Measurements from ENCODE around the gene TECPR2.
"Not testable (repeated sequence)": the region's sequence is repeated elsewhere in the genome, so short reads cannot be mapped to it uniquely, and the experiment has no call there.

The TECPR2 gene

DNA sequence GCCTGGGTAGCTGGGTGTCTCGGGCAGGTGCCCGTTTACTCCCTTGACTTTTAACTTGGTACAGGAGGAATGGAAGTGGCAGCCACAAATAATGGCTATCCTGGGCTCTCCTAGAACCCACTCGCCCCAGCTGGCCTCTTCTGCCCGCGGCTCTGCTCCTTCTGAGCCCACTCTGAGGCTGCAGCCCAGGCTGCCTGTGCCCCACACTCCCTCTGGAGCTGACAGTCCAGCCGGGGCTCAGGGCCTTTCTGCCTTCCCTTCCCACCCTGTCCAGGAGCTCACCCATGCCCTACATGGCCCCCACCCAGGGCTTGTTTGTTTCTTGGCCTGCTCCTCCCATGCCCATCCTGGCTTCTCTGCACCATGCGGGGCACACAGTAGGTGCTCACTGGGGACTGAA, 27.6 kb upstream of the TECPR2 start:
- no peak for DNase-seq

GRCh38 chr14:102338724-102339123, 24.0 kb upstream of the TECPR2 start:
- no peak for DNase-seq

- no peak for DNase-seq
These were observed 21.2 kb upstream of the TECPR2 start for GRCh38 chr14:102341566-102341965.

- DNase-seq, result no peak
These were observed 20.5 kb upstream of the TECPR2 start for GRCh38 chr14:102342238-102342637.

DNA sequence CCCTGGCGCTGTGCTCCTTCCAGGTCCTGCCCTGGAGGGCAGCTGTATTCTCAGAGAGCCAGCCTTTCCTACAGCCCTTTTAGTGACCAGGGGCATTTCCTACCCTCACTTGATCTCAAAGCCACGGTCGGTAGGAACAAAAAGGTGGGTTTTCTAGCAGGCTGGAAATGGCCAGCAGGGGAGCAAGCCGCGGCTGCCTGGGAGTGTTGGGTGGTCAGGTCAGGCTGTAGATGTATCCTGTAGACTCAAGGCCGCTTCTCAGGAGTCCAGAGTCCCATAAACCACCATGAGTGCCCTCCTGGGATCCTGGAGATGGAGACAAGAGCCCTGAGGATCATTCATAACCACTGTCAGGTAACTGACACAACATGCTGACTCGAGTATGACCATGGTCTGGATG, 18.7 kb upstream of the TECPR2 start:
- DNase-seq, result no peak

DNA sequence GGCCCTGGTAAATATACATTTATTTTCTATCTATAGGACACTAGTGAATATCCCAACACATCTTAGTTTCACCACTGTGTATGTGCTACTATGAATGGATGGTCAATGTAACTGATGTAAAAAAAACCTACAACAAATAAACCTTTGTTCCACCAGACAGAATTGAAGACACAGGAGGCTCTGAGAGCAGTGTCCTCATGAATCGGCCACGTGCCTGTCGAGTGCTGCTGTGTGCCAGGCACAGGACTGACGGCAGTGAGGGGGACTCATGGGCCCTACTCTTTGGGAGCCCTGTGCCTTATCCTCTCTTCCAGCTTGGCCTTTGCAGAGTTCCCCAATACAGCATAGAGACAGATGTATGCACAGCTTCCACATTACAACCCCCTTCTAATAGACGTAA, 18.3 kb upstream of the TECPR2 start:
- no peak for DNase-seq

DNA sequence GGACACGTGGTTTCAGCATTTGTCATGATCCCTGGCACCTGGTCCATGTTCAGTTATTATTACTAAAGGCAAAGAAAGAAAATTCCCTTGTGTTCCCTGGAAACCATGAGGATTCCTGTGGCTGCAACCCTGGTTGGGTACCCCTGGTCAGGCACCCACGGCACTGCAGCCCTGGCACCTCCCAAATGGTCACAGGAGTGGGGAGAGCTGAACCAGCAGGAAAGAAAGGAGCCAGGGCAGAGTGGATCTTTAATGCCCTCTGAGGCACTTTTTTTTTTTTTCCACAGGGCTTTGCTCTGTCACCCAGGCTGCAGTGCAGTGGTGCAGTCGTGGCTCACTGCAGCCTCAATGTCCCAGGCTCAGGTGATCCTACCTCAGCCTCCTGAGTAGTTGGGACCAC, 17.5 kb upstream of the TECPR2 start:
- DNase-seq, result no peak

- DNase-seq, result no peak
These were observed 16.1 kb upstream of the TECPR2 start for GRCh38 chr14:102346645-102347044.

GRCh38 chr14:102348376-102348775, 14.4 kb upstream of the TECPR2 start:
- no peak for DNase-seq

DNA sequence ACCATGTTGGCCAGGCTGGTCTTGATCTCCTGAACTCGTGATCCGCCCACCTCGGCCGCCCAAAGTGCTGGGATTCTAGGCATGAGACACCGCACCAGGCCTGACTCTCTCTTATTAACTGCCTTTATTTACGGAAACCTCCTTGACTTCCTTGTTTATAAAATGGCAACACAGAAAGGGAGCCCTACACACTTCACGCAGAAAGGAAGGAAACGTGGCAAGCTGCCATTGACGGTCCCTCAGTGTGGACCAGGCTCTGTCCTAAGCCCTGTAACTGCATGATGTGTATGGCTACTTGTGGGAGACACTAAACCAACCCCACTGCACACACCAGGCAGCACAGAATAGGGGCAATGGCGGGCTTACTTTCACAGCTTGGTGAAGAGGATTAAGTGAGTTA, 11.7 kb upstream of the TECPR2 start:
- no peak for DNase-seq

DNA sequence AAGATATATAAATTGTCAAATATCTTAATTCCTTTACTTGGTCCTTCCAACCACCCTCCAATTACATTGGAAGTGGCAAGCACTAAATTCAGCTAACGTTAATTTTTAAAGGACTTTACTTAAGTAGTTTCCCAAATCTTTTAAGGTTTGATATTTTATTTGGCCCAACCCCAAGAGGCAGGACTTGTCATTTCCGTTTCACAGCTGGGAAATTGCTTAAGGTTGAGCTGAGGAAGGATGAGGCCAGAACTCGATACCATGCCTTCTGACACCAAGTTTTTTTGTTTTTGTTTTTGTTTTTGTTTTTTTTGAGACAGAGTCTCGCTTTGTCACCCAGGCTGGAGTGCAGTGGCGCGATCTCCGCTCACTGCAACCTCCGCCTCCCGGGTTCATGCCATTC, 11.1 kb upstream of the TECPR2 start:
- not testable (repeated sequence) for DNase-seq

DNA sequence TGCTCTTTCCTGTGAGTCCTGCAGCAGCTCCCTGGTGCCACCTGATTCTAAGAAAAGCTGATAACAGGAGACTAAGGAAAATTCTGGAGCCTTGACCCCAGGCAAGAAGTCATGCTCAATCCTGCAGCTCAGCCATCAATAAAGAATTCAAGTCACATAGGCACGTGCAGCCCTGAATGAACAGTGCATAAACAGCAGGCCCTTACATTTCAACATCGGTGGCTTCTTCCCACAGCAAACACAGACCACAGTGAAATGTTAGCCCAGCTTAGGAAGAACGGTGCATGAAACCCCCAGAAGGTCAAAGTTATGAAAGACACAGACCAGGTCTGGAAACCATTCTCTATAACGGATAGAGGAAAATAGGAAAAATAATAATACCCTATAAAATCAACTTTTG, 10.5 kb upstream of the TECPR2 start:
- no peak for DNase-seq

DNA sequence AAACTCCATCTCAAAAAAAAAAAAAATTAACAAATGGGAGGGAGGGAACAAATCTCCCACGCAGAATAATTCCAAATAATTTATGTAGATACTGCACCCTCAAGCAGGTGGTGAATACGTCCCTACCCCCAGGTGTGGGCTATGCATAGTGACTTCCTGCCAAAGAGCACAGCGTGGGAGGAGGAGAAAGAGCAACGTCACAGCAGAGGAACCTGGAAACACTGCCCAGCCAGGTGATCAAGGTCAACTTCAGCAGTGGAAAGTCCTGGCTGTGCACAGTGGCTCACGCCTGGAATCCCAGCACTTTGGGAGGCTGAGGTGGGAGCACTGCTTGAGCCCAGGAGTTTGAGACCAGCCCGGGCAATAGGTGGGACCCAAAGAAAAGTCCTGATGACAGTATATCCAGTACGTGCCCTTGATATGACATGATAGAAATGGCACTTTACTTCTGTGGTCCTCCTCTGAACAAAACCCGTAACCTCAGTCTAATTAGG, 9.6 kb upstream of the TECPR2 start:
- no peak for DNase-seq

DNA sequence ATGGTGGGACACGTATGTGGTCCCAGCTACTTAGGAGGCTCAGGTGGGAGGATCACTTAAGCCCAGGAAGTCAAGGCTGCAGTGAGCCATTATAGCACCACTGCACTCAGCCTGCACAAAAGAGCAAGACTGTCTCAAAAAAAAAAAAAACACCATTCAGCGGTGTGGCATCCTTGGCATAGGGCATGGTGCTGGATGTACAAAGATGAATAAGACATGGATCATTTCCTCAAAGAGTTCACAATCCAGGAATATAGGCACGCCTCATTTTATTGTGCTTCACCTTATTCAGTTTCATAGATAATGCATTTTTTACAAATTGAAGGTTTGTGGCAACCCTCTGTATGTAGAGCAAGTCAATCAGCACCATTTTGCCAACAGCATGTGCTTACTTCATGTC, 6.5 kb upstream of the TECPR2 start:
- no peak for DNase-seq

DNA sequence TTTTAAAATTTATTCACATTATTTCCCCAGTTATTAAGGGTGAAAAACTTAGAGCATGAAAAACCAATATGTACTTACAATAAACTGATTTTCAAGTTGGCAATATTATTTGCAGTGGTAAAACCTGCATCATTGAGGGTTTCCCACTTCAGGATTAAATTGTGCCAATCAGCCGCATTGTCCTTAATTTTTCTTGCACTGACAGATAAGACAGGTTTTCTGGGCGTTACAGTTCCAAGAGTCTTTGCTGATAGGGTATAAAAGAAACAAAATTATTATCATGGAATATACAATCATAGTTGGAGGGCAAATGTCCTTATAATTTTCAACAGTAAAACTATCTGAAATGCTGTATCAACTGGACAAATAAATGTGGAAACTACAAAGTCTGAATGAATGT, 3.4 kb upstream of the TECPR2 start:
- no peak for DNase-seq

DNA sequence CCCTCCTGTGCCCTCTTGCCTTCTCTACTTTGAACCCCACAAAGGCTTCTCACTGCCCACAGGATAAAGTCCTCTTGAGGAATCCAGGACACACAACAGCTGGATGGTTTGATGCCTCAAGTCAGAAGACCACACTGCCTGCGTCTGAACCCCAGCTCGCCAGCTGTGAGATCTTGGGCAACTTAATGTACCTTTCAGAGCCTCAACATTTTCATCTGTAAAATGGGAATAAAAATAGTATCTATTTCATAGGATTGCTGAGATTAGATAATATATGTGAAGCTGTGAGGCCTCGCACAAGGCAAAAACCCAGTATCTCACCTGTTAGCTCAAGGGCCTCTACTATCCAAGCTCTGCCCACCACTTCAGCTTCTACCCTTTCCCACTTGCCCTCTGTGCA, 2.4 kb upstream of the TECPR2 start:
- no peak for DNase-seq

DNA sequence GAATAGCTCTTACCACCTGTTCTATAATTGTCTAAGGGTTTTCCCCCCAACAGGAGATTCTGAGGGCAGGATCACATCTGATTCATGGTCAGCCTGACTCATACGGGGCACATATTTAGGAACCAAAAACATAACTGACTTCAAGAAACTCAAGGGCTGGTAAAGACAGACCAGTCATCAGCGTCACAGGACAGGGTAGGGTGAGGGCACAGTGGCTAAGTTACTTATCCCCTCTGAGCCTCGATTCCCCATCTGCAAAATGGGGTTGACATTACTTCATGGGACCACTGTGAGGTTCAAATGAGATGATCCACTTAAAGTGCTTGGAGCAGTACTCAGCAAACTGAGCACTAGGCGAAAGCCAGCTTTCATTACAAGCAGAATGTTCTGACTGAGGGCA, 657 bp upstream of the TECPR2 start:
- DNase-seq, result peak; percentile 1

DNA sequence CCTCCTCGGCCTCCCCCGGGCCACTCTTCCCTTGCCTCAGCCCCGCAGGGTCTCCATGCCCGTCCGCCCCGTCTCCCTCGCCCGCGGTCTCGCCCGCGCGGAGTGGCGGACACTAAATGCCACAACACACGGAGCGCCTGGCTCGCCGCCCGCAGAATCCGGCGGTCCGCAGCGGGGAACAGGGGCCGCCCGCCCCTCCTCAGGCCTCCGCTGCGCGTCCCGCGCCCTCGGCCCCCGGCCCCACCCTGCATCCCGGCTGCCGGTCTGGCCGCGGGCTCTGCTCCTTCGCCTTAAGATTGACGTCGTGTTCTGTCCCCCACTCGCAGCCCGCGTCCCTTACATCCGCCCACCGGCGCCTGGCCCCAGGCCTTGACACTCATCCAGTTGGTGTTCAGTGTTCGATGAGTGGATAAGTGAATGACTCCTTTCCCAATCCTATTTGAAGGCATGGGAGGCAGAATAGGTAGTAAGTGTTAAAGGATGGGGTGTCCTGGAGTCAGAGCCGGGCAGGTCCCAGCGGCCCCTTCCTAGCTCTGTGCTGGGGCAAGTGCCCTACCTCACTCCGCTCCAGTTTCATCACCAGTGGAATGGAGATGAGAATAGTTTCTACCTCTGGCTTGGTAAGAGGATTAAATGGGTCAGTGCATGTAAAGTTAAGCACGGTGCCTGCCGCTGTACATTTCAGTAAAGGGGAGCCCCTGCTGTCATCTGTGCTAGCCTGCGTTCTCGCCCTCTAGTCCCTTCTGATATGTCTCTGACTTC, 622 bp downstream of the TECPR2 start:
- DNase-seq, result peak; percentile 4

- DNase-seq, result no peak
These were observed 7.6 kb downstream of the TECPR2 start for GRCh38 chr14:102370305-102370809.

GRCh38 chr14:102371361-102371760, 8.6 kb downstream of the TECPR2 start:
- DNase-seq, result no peak

DNA sequence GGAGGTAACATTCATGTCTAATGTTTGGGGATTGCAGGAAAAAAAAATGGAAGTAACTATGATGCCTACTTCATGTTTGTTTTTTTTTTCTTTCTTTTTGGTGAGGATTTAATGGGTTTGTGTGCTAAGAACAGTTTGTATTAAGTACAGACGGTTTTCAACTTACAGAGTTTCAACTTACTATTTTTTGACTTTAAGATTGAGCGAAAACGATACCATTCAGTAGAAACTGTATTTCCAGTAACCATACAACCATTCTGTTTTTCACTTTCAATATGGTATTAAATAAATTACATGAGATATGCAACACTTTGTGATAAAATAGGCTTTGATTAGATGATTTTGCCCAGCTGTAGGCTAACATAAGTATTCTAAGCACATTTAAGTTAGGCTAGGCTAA, 10.4 kb downstream of the TECPR2 start:
- no peak for DNase-seq

DNA sequence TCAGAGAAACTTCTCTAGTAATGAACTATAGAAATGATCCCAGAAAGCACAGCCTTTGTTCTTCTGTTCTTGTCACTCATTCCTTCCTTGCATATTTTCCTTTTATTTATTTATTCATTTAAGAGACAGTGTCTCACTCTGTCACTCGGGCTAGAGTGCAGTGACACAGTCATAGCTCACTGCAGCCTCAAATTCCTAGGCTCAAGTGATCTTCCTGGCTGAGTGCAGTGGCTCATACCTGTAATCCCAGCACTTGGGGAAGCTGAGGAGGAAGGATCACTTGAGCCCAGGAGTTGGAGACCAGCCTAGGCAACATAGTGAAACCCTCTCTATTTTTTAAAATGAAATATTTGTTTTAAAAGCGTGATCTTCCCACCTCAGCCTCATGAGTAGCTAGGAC, 11.5 kb downstream of the TECPR2 start:
- DNase-seq, result no peak

GRCh38 chr14:102375119-102375518, 12.4 kb downstream of the TECPR2 start:
- no peak for DNase-seq

DNA sequence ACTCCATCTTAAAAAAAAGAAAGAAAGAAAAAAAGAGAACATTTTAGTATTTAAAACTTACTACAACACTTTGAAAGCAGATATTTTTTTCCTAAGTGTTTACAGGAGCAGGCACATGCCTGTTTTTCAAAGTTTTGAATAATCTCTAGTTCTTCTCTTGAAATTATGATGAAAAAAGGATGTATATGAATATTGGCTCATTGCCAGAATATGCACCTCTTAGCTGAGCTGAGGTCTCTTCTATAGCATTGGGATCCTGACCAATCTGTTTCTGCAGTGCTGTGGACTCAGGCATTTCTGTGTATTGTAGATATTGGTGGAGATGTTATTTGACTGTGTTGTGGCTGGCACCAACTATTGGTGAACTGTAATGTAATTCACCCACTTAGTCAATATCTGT, 15.0 kb downstream of the TECPR2 start:
- no peak for DNase-seq

- DNase-seq, result no peak
These were observed 16.1 kb downstream of the TECPR2 start for GRCh38 chr14:102378830-102379229.
